Measurements from ENCODE around the gene TAS2R5.
"Not testable (repeated sequence)": the region's sequence is repeated elsewhere in the genome, so short reads cannot be mapped to it uniquely, and the experiment has no call there.

Gene TAS2R5, protein sequence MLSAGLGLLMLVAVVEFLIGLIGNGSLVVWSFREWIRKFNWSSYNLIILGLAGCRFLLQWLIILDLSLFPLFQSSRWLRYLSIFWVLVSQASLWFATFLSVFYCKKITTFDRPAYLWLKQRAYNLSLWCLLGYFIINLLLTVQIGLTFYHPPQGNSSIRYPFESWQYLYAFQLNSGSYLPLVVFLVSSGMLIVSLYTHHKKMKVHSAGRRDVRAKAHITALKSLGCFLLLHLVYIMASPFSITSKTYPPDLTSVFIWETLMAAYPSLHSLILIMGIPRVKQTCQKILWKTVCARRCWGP

GRCh38 chr7:141789917-141790316 lies at the start of gene TAS2R5:
Gene TAS2R5, plus strand, starts transcription at chr7:141790217. Its CDS starts 145 bp downstream, at chr7:141790362.
- Histone ChIP-seq H3K4me3 (ENCODE audit: low read depth, low read length) (no peak within 1 kb of the TSS), H3K9me3 (ENCODE audit: control insufficient read depth, insufficient read depth, low read length) (no peaks in the 10 kb centered on the region), H3K27me3 (ENCODE audit: control insufficient read depth, insufficient read depth, low read length) (no peaks in the 10 kb centered on the region), H3K36me3 (ENCODE audit: control insufficient read depth, insufficient read depth, low read length) (peaks cover 7% of the 10 kb centered on the region), H3K9ac (ENCODE audit: low read depth, low read length) (no peak within 1 kb of the TSS), H3K4me1 (ENCODE audit: control insufficient read depth, insufficient read depth, low read length) (no peaks in the 10 kb centered on the region)

GRCh38 chr7:141742229-141742628 lies 47.8 kb upstream of the TAS2R5 start:
- Histone ChIP-seq H3K9ac (ENCODE audit: low read depth, low read length) (no peak overlapping the region), H3K4me1 (ENCODE audit: control insufficient read depth, insufficient read depth, low read length) (peaks cover 4% of the 10 kb centered on the region), H3K36me3 (ENCODE audit: control insufficient read depth, insufficient read depth, low read length) (peaks cover 12% of the 10 kb centered on the region), H3K27me3 (ENCODE audit: control insufficient read depth, insufficient read depth, low read length) (no peaks in the 10 kb centered on the region), H3K4me3 (ENCODE audit: low read depth, low read length) (no peak overlapping the region), H3K9me3 (ENCODE audit: control insufficient read depth, insufficient read depth, low read length) (no peaks in the 10 kb centered on the region)

DNA sequence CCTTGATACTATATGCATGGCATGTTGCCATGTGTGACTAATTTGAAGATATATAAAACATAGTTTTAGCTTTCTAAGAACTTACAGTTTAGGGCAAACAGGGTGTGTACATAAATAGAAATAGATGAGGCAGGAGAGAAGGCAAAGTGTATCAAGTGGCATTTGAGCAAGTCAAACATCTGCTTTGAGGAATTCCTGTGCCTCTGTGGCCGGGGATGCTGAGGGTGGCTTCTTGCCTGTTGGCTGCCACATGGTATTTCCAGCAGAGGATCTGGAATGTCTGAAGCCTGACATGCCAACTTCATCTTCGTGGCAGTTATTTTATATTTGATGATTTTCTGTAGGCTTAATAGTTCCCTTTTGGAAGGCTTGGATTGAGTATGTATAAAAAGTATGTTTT lies 45.9 kb upstream of the TAS2R5 start:
- Histone ChIP-seq H3K27me3 (ENCODE audit: control insufficient read depth, insufficient read depth, low read length) (no peaks in the 10 kb centered on the region), H3K36me3 (ENCODE audit: control insufficient read depth, insufficient read depth, low read length) (peaks cover 19% of the 10 kb centered on the region), H3K9ac (ENCODE audit: low read depth, low read length) (no peak overlapping the region), H3K4me3 (ENCODE audit: low read depth, low read length) (no peak overlapping the region), H3K9me3 (ENCODE audit: control insufficient read depth, insufficient read depth, low read length) (no peaks in the 10 kb centered on the region), H3K4me1 (ENCODE audit: control insufficient read depth, insufficient read depth, low read length) (peaks cover 4% of the 10 kb centered on the region)

GRCh38 chr7:141748396-141748795 lies 41.6 kb upstream of the TAS2R5 start:
- no peak overlapping the region for H3K9ac ChIP-seq (ENCODE audit: low read depth, low read length)
- H3K4me3 ChIP-seq (ENCODE audit: low read depth, low read length) = no peak overlapping the region
- H3K36me3 ChIP-seq (ENCODE audit: control insufficient read depth, insufficient read depth, low read length) = peaks cover 35% of the 10 kb centered on the region
- no peaks in the 10 kb centered on the region for H3K4me1 ChIP-seq (ENCODE audit: control insufficient read depth, insufficient read depth, low read length)
- no peaks in the 10 kb centered on the region for H3K27me3 ChIP-seq (ENCODE audit: control insufficient read depth, insufficient read depth, low read length)
- H3K9me3 ChIP-seq (ENCODE audit: control insufficient read depth, insufficient read depth, low read length) = peaks cover 5% of the 10 kb centered on the region

DNA sequence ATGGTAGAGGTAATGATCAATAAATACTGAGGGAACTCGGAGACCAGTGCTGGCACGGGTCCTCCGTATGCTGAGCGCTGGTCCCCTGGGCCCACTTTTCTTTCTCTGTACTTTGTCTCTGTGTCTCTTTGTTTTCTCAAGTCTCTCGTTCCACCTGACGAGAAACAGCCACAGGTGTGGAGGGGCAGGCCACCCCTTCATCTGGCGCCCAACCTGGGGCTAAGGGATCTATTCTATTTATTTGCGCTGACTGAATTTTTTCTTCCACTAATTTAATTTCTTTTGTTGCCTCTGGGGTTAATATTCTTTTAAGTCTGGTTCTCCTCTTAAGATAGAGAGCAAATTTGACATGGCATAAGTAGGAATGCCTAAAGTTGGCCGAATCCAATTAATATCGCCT lies 38.1 kb upstream of the TAS2R5 start:
- H3K27me3 ChIP-seq (ENCODE audit: control insufficient read depth, insufficient read depth, low read length); H3K9me3 ChIP-seq (ENCODE audit: control insufficient read depth, insufficient read depth, low read length); H3K4me3 ChIP-seq (ENCODE audit: low read depth, low read length); H3K4me1 ChIP-seq (ENCODE audit: control insufficient read depth, insufficient read depth, low read length); H3K9ac ChIP-seq (ENCODE audit: low read depth, low read length): not testable (repeated sequence)
- peaks cover 34% of the 10 kb centered on the region for H3K36me3 ChIP-seq (ENCODE audit: control insufficient read depth, insufficient read depth, low read length)

- H3K9me3 ChIP-seq (ENCODE audit: control insufficient read depth, insufficient read depth, low read length) = peaks cover 5% of the 10 kb centered on the region
- no peaks in the 10 kb centered on the region for H3K27me3 ChIP-seq (ENCODE audit: control insufficient read depth, insufficient read depth, low read length)
- no peak overlapping the region for H3K4me3 ChIP-seq (ENCODE audit: low read depth, low read length)
- no peak overlapping the region for H3K9ac ChIP-seq (ENCODE audit: low read depth, low read length)
- no peaks in the 10 kb centered on the region for H3K4me1 ChIP-seq (ENCODE audit: control insufficient read depth, insufficient read depth, low read length)
- H3K36me3 ChIP-seq (ENCODE audit: control insufficient read depth, insufficient read depth, low read length) = peaks cover 42% of the 10 kb centered on the region
Observed at GRCh38 chr7:141752634-141753033, 37.4 kb upstream of the TAS2R5 start.

- Histone ChIP-seq H3K27me3 (ENCODE audit: control insufficient read depth, insufficient read depth, low read length) (no peaks in the 10 kb centered on the region), H3K36me3 (ENCODE audit: control insufficient read depth, insufficient read depth, low read length) (peaks cover 34% of the 10 kb centered on the region), H3K9me3 (ENCODE audit: control insufficient read depth, insufficient read depth, low read length) (peaks cover 5% of the 10 kb centered on the region), H3K4me1 (ENCODE audit: control insufficient read depth, insufficient read depth, low read length) (no peaks in the 10 kb centered on the region), H3K4me3 (ENCODE audit: low read depth, low read length) (no peak overlapping the region), H3K9ac (ENCODE audit: low read depth, low read length) (no peak overlapping the region)
Observed at GRCh38 chr7:141754939-141755338, 35.1 kb upstream of the TAS2R5 start.

DNA sequence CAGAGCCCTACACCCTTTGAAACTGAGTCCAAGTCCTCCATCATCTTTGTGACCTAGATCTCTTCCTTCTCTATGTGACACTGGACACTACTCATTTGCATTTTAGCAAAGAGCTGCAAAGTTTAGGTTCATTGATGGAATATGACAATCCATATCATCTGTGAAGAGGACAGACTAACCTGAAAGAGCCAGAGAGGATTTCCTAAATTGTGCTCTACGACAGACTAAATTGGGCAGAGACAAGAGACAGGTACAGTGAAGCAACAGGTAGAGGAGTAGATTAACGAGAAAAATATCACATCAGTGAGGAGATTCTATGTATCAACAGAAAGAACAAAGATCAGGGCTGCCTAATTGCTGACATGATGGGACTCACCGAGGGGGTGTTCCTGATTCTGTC lies 26.2 kb upstream of the TAS2R5 start, which contains the start of gene TAS2R3:
TSS of gene TAS2R3 (plus strand) at position 301 of the 400 bp plus-strand sequence. CDS start at position 363, 62 bp downstream.
- Histone ChIP-seq H3K27me3 (ENCODE audit: control insufficient read depth, insufficient read depth, low read length) (no peaks in the 10 kb centered on the region), H3K36me3 (ENCODE audit: control insufficient read depth, insufficient read depth, low read length) (peaks cover 4% of the 10 kb centered on the region), H3K9me3 (ENCODE audit: control insufficient read depth, insufficient read depth, low read length) (no peaks in the 10 kb centered on the region)

DNA sequence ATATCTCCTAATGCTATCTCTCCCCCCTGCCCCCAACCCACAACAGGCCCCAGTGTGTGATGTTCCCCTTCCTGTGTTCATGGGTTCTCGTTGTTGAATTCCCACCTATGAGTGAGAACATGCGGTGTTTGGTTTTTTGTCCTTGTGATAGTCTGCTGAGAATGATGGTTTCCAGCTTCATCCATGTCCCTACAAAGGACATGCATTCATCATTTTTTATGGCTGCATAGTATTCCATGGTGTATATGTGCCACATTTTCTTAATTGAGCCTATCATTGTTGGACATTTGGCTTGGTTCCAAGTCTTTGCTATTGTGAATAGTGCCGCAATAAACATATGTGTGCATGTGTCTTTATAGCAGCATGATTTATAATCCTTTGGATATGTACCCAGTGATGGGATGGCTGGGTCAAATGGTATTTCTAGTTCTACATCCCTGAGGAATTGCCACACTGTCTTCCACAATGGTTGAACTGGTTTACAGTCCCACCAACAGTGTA lies 19.9 kb upstream of the TAS2R5 start:
- not testable (repeated sequence) for H3K27me3 ChIP-seq (ENCODE audit: control insufficient read depth, insufficient read depth, low read length); H3K9ac ChIP-seq (ENCODE audit: low read depth, low read length); H3K4me3 ChIP-seq (ENCODE audit: low read depth, low read length)

More for the DNA sequence above, 26.2 kb upstream of the TAS2R5 start, which contains the start of gene TAS2R3:
- H3K9ac ChIP-seq (ENCODE audit: low read depth, low read length) = no peak within 1 kb of the TSS
- H3K4me3 ChIP-seq (ENCODE audit: low read depth, low read length) = no peak within 1 kb of the TSS
- no peaks in the 10 kb centered on the region for H3K4me1 ChIP-seq (ENCODE audit: control insufficient read depth, insufficient read depth, low read length)

GRCh38 chr7:141776374-141776773 lies 13.6 kb upstream of the TAS2R5 start, which contains the start of gene TAS2R4:
Gene TAS2R4, plus strand, starts transcription at chr7:141776674. Its CDS starts 1,815 bp downstream, at chr7:141778489.
- Histone ChIP-seq H3K4me1 (ENCODE audit: control insufficient read depth, insufficient read depth, low read length) (no peaks in the 10 kb centered on the region), H3K9ac (ENCODE audit: low read depth, low read length) (no peak within 1 kb of the TSS), H3K4me3 (ENCODE audit: low read depth, low read length) (no peak within 1 kb of the TSS), H3K9me3 (ENCODE audit: control insufficient read depth, insufficient read depth, low read length) (peaks cover 10% of the 10 kb centered on the region), H3K36me3 (ENCODE audit: control insufficient read depth, insufficient read depth, low read length) (peaks cover 8% of the 10 kb centered on the region), H3K27me3 (ENCODE audit: control insufficient read depth, insufficient read depth, low read length) (no peaks in the 10 kb centered on the region)

More for the DNA sequence above, 19.9 kb upstream of the TAS2R5 start:
- H3K9me3 ChIP-seq (ENCODE audit: control insufficient read depth, insufficient read depth, low read length); H3K4me1 ChIP-seq (ENCODE audit: control insufficient read depth, insufficient read depth, low read length); H3K36me3 ChIP-seq (ENCODE audit: control insufficient read depth, insufficient read depth, low read length): not testable (repeated sequence)

DNA sequence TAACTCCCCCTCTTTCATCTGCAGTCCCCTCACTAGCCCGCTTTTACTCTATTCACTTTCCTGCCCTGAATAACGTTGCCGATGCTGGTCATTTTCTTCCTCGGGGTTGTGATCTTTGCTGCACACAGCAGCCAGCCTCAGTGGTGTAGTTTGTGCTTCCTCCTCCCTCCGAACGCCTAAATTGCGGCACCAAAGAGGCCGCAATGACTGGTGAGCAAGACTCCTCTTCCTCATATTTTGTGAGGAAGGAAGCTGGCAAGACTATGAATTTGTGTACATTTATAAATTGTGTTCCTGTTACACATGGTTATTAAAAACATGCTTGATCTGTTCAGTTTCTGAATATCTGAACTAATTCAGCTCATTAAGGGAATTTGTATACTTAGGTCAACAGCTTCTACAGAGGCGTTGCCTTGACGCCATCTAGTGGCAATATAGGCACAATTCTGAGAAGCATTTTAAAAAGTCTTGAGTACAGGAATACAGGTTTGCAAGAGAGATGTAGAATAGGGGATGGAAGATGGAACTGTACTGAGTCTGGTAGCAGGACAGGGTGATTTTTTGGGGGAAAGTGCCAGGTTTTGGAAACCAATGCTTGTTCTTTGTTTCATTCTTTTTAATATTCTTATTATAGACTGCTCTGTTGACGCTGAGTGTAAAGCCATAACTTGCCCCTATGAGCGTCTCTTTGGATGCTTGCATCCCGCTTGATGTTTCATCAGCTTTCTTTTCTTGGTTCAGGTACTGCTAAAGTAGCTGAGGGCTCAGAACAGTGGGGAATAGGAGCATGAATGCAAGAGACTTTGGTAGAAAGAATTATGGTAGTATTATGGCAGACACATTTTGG lies 4.1 kb upstream of the TAS2R5 start:
- Histone ChIP-seq H3K36me3 (ENCODE audit: control insufficient read depth, insufficient read depth, low read length) (peaks cover 4% of the 10 kb centered on the region), H3K9ac (ENCODE audit: low read depth, low read length) (no peak overlapping the region), H3K9me3 (ENCODE audit: control insufficient read depth, insufficient read depth, low read length) (no peaks in the 10 kb centered on the region), H3K4me3 (ENCODE audit: low read depth, low read length) (no peak overlapping the region), H3K27me3 (ENCODE audit: control insufficient read depth, insufficient read depth, low read length) (no peaks in the 10 kb centered on the region), H3K4me1 (ENCODE audit: control insufficient read depth, insufficient read depth, low read length) (no peaks in the 10 kb centered on the region)

Measured in iPS-15b (cell line).